Smooth muscle cell (in vitro differentiated cells): Measurements from ENCODE around the gene PCDH18. TPM values are rescaled to one million over a fixed set of nuclear protein-coding genes. Genes with fewer than 3 reads are reported as not detected.

Source experiments
- DNase-seq: peaks from one replicate; lab custom pipeline; 2025; ENCODE audit not compliant: unreplicated experiment; lab: John Stamatoyannopoulos, UW
- H2AFZ ChIP-seq: fragments of 200-600 bp; sonication (generic); 2 replicates; pipeline ENCODE4 v1.6.0; 2016; ENCODE audit warnings: antibody characterized with exemption, low read depth, mild to moderate bottlenecking
- H3F3A ChIP-seq: fragments of 200-600 bp; sonication (generic); 2 replicates; pipeline ENCODE4 v1.6.0; 2017; ENCODE audit warnings: antibody characterized with exemption, low read depth
- H3K27ac ChIP-seq: fragments of 200-600 bp; sonication (generic); 2 replicates; pipeline ENCODE4 v1.5.1; 2016; ENCODE audit warnings: low read depth, mild to moderate bottlenecking
- H3K27me3 ChIP-seq: fragments of 200-600 bp; sonication (generic); 2 replicates; pipeline ENCODE4 v1.6.1; 2016; ENCODE audit warnings: low read depth, mild to moderate bottlenecking
- H3K36me3 ChIP-seq: fragments of 200-600 bp; sonication (generic); 2 replicates; pipeline ENCODE4 v1.5.1; 2016; ENCODE audit warnings: low read depth
- H3K4me1 ChIP-seq: fragments of 200-600 bp; sonication (generic); 2 replicates; pipeline ENCODE4 v1.5.1; 2016; ENCODE audit warnings: low read depth
- H3K4me2 ChIP-seq: fragments of 200-600 bp; sonication (generic); 2 replicates; pipeline ENCODE4 v1.6.0; 2016; ENCODE audit warnings: mild to moderate bottlenecking
- H3K4me3 ChIP-seq: fragments of 200-600 bp; sonication (generic); 2 replicates; pipeline ENCODE4 v1.5.1; 2016; ENCODE audit warnings: mild to moderate bottlenecking
- H3K79me2 ChIP-seq: fragments of 200-600 bp; sonication (generic); 2 replicates; pipeline ENCODE4 v1.6.0; 2016; ENCODE audit warnings: low read depth, mild to moderate bottlenecking
- H3K9ac ChIP-seq: fragments of 200-600 bp; sonication (generic); 2 replicates; pipeline ENCODE4 v1.6.0; 2016; ENCODE audit warnings: low read depth
- H3K9me3 ChIP-seq: fragments of 200-600 bp; sonication (generic); replicated peaks from 2 replicates; pipeline ENCODE4 v1.5.1; 2016; ENCODE audit warnings: low read depth
- H4K20me1 ChIP-seq: fragments of 200-600 bp; sonication (generic); 2 replicates; pipeline ENCODE4 v1.6.0; 2016; ENCODE audit warnings: low read depth
- WGBS: methylation state at CpG from one replicate; pipeline ENCODE4 v1.1.7; 2016; ENCODE audit warnings: low lambda C conversion rate; 5-methylcytosine and 5-hydroxymethylcytosine counted together
- polyA plus RNA-seq: library from polyadenylated mRNA; unstranded; fragments of >200 nt; fragmentation: Nextera tagmentation; extraction: Ambion mirVana; gene quantifications from 2 replicates; pipeline ENCODE4 v1.2.1, GENCODE V29; 2016
- total RNA-seq: library from RNA; depleted of rRNA; stranded (reverse); fragments of >200 nt; gene quantifications from 2 replicates; pipeline ENCODE4 v1.2.3, GENCODE V29; 2014
- TF ChIP-seq, protein P1 (sequence below): fragments of 200-600 bp; sonication (generic); IDR thresholded peaks from 2 replicates; pipeline ENCODE4 v1.5.1; 2017; ENCODE audit warnings: borderline replicate concordance, mild to moderate bottlenecking, antibody characterized with exemption; ENCODE audit not compliant: insufficient read depth, poor library complexity, severe bottlenecking

The PCDH18 gene
- total and polyA plus RNA-seq, 2 experiments from 2014 or later: 24.5 to 51.3 TPM

DNA sequence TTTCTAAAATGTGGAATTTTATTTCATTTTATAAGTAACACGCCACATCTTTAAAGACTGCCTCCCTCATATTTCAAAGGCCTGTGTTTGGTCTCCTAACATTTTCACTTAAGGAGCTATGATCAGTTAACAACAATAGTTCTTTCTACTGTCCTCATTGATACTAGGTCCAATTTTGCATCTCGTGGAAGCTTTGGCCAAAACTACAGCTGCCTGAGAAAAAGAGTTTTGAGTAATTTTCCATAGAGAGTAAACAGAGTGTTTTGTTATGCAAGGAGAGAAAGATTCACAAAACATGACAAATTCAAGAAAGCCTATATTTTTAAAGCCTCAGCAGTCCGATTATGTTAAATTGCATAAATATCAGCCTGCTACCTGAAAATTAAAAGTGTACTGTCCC, 11.4 kb upstream of the PCDH18 start:
- no peak overlapping the region for H3K9ac ChIP-seq
- no peak overlapping the region for H3K4me2 ChIP-seq
- H3K4me1 ChIP-seq: peaks cover 50% of the 10 kb centered on the region
- no peaks in the 10 kb centered on the region for H3K79me2 ChIP-seq
- 65% methylated on average over 3 of the region's 3 CpGs for WGBS
- no peak overlapping the region for H3K4me3 ChIP-seq
- no peaks in the 10 kb centered on the region for H4K20me1 ChIP-seq
- peak overlapping the region; percentile 59 for H2AFZ ChIP-seq
- peaks cover 9% of the 10 kb centered on the region for H3F3A ChIP-seq
- DNase-seq: no peak
- no peaks in the 10 kb centered on the region for H3K9me3 ChIP-seq
- TF ChIP-seq, protein P1, sequence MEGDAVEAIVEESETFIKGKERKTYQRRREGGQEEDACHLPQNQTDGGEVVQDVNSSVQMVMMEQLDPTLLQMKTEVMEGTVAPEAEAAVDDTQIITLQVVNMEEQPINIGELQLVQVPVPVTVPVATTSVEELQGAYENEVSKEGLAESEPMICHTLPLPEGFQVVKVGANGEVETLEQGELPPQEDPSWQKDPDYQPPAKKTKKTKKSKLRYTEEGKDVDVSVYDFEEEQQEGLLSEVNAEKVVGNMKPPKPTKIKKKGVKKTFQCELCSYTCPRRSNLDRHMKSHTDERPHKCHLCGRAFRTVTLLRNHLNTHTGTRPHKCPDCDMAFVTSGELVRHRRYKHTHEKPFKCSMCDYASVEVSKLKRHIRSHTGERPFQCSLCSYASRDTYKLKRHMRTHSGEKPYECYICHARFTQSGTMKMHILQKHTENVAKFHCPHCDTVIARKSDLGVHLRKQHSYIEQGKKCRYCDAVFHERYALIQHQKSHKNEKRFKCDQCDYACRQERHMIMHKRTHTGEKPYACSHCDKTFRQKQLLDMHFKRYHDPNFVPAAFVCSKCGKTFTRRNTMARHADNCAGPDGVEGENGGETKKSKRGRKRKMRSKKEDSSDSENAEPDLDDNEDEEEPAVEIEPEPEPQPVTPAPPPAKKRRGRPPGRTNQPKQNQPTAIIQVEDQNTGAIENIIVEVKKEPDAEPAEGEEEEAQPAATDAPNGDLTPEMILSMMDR: no peak
- H3K27ac ChIP-seq: no peak overlapping the region
- no peaks in the 10 kb centered on the region for H3K36me3 ChIP-seq
- no peaks in the 10 kb centered on the region for H3K27me3 ChIP-seq

DNA sequence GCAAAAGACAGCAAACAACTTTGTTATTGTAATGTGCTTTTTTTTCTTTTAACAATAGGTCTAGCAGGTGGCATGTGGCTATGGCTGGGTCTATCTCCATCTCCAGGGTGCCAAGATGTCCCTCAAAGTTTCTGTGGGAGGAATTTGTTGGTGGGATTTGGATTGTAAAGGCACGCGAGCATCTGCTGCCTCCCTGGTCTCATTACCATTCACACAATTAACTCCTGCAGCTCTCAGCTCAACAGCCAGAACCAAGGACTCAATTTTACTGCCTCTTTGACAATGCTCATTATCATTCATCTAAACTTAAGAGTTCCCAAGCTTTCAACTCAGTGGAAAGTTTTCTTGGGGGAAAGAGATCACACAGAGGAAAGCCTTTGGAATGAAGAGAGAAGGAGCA, 10.9 kb upstream of the PCDH18 start:
- Histone ChIP-seq H4K20me1 (no peaks in the 10 kb centered on the region), H3K4me2 (no peak overlapping the region), H3K9me3 (no peaks in the 10 kb centered on the region), H3K79me2 (no peaks in the 10 kb centered on the region), H3K27me3 (no peaks in the 10 kb centered on the region), H3K27ac (no peak overlapping the region), H3K36me3 (no peaks in the 10 kb centered on the region), H3K4me1 (peaks cover 50% of the 10 kb centered on the region), H2AFZ (peak overlapping the region; percentile 59), H3K4me3 (no peak overlapping the region), H3F3A (peaks cover 9% of the 10 kb centered on the region), H3K9ac (no peak overlapping the region)
- DNase-seq: no peak
- TF ChIP-seq, protein P1: no peak
- WGBS: 27% methylated on average over 2 of the region's 2 CpGs

GRCh38 chr4:137541876-137542646, 9.8 kb upstream of the PCDH18 start:
- Histone ChIP-seq H3K9ac (no peak overlapping the region), H3K4me2 (peak overlapping the region; percentile 48), H4K20me1 (no peaks in the 10 kb centered on the region), H3K27ac (no peak overlapping the region), H3K4me1 (peaks cover 54% of the 10 kb centered on the region), H3K36me3 (no peaks in the 10 kb centered on the region), H3K79me2 (no peaks in the 10 kb centered on the region), H3K9me3 (no peaks in the 10 kb centered on the region), H3F3A (peaks cover 9% of the 10 kb centered on the region), H2AFZ (peak overlapping the region; percentile 61), H3K27me3 (no peaks in the 10 kb centered on the region), H3K4me3 (peak overlapping the region; percentile 18)
- DNase-seq: no peak
- WGBS: 65% methylated on average over 7 of the region's 7 CpGs
- TF ChIP-seq, protein P1: no peak

DNA sequence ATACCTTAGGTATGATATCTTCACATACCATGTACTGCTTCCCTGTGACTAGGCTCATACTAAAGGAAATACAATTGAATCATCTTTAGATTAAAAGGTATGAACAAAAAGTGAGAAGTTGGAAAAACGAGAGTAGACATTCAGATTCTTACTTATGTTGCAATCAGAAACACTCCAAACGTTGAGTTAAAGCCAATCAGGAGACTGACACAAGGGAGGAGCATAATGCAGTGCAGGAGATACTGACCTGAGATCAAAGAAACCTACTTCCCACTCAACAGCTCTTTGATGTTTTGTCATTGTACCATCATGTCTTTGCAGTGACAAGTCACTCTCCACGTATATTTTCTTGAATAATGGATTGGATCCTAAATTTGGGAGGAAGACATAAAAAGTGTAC, 8.9 kb upstream of the PCDH18 start:
- Histone ChIP-seq H2AFZ (peak overlapping the region; percentile 49), H3K9ac (no peak overlapping the region), H3K4me3 (no peak overlapping the region), H3K27me3 (no peaks in the 10 kb centered on the region), H3K79me2 (no peaks in the 10 kb centered on the region), H3K4me2 (no peak overlapping the region), H3K9me3 (no peaks in the 10 kb centered on the region), H3F3A (peaks cover 9% of the 10 kb centered on the region), H3K36me3 (no peaks in the 10 kb centered on the region), H4K20me1 (no peaks in the 10 kb centered on the region), H3K27ac (no peak overlapping the region), H3K4me1 (peaks cover 62% of the 10 kb centered on the region)
- TF ChIP-seq, protein P1: no peak
- DNase-seq: no peak
- WGBS: 26% methylated on average over 3 of the region's 3 CpGs
